Measurements from ENCODE around the gene GFRA1. TPM values are rescaled to one million over a fixed set of nuclear protein-coding genes. Genes with fewer than 3 reads are reported as not detected.

The GFRA1 gene
- total and polyA plus RNA-seq, 2 of the 4 experiments (the other 2 are of a cell fraction) = 9.1 to 9.3 TPM

GRCh38 chr10:116121640-116122525, 151.1 kb downstream of the GFRA1 start:
- H4K8ac ChIP-seq (ENCODE audit: low read depth in 2 of 2, low read length in 2 of 2) = no peak overlapping the region
- no peak overlapping the region for H3K27ac ChIP-seq (ENCODE audit: insufficient read depth, low read length)
- no TSS peak for BruUV-seq (replicated peaks)
- no peaks in the 10 kb centered on the region for H3K9me1 ChIP-seq (ENCODE audit: insufficient read depth, low read length)
- DNase-seq = no peak
- no peak overlapping the region for H2AK5ac ChIP-seq (ENCODE audit: low read depth, low read length)
- H3K27me3 ChIP-seq (ENCODE audit: control insufficient read depth, insufficient read depth, low read length) = no peaks in the 10 kb centered on the region
- H3K36me3 ChIP-seq (ENCODE audit: control insufficient read depth, insufficient read depth, low read length) = no peaks in the 10 kb centered on the region
- POLR2A ChIA-PET (ENCODE audit: unreplicated experiment) = interaction anchor here (0.7 kb wide), 1 partner anchor 136 kb away, joined by 4 read pairs; no protein-coding TSS in a partner anchor
- no peak overlapping the region for H3K56ac ChIP-seq (ENCODE audit: extremely low read depth, insufficient read depth, low read length)
- CTCF ChIA-PET = interaction anchor here (0.8 kb wide), 1 partner anchor 166 kb away, joined by 4 read pairs; no protein-coding TSS in a partner anchor
- H3K23ac ChIP-seq (ENCODE audit: low read depth, low read length) = no peak overlapping the region
- H3K14ac ChIP-seq (replicated peaks; ENCODE audit: low read depth, low read length) = no peak overlapping the region
- intact Hi-C loops (cut with micrococcal nuclease) = no loop called here
- H3K9me3 ChIP-seq (ENCODE audit: control insufficient read depth, insufficient read depth, low read length) = peaks cover 5% of the 10 kb centered on the region; the same call in 1 of the 2 replicates
- no peak overlapping the region for H2AK9ac ChIP-seq (replicated peaks; ENCODE audit: low read depth, low read length, poor library complexity)
- H2BK5ac ChIP-seq (ENCODE audit: low read depth, low read length, poor library complexity, severe bottlenecking) = no peak overlapping the region
- no peaks in the 10 kb centered on the region for H4K20me1 ChIP-seq (ENCODE audit: insufficient read depth, low read length)
- dilution Hi-C loops (cut with HindIII; ENCODE audit: low sequenced_read_pairs, unreplicated experiment) = no loop called here
- H3K4me3 ChIP-seq (ENCODE audit: insufficient read depth, low read depth, low read length) = no peak overlapping the region
- no peak for ATAC-seq (ENCODE audit: low read depth)
- H3K4ac ChIP-seq (ENCODE audit: low read depth, low read length) = no peak overlapping the region
- H2BK20ac ChIP-seq (ENCODE audit: low read depth, low read length) = no peak overlapping the region
- H3K4me1 ChIP-seq (ENCODE audit: control insufficient read depth, insufficient read depth, low read length) = no peaks in the 10 kb centered on the region
- in situ Hi-C loops (cut with MboI; ENCODE audit: low sequenced_read_pairs) = no loop called here
- TF ChIP-seq, protein P1, sequence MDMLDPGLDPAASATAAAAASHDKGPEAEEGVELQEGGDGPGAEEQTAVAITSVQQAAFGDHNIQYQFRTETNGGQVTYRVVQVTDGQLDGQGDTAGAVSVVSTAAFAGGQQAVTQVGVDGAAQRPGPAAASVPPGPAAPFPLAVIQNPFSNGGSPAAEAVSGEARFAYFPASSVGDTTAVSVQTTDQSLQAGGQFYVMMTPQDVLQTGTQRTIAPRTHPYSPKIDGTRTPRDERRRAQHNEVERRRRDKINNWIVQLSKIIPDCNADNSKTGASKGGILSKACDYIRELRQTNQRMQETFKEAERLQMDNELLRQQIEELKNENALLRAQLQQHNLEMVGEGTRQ (IDR thresholded peaks at IDR 0.05; ENCODE audit: low read depth, low read length) = no peak
- TF ChIP-seq, protein P2, sequence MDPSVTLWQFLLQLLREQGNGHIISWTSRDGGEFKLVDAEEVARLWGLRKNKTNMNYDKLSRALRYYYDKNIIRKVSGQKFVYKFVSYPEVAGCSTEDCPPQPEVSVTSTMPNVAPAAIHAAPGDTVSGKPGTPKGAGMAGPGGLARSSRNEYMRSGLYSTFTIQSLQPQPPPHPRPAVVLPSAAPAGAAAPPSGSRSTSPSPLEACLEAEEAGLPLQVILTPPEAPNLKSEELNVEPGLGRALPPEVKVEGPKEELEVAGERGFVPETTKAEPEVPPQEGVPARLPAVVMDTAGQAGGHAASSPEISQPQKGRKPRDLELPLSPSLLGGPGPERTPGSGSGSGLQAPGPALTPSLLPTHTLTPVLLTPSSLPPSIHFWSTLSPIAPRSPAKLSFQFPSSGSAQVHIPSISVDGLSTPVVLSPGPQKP (IDR thresholded peaks at IDR 0.05; ENCODE audit: borderline replicate concordance, low read depth, low read length) = no peak
- TF ChIP-seq SMC3 (IDR thresholded peaks at IDR 0.05; ENCODE audit: low read depth, low read length) (no peak), NFE2L2 (IDR thresholded peaks at IDR 0.05; ENCODE audit: low read depth, low read length) (no peak), CEBPB (IDR thresholded peaks at IDR 0.05; ENCODE audit: low read depth, low read length) (no peak), BHLHE40 (IDR thresholded peaks at IDR 0.05; ENCODE audit: low read depth, low read length) (no peak), RFX5 (IDR thresholded peaks at IDR 0.05; ENCODE audit: low read depth, low read length) (no peak)
- H2BK15ac ChIP-seq (ENCODE audit: low read depth, low read length) = no peak overlapping the region
- no peak overlapping the region for H3K18ac ChIP-seq (ENCODE audit: low read depth, low read length)
- no peak overlapping the region for H2BK120ac ChIP-seq (ENCODE audit: low read depth, low read length)
- no peak overlapping the region for H2AFZ ChIP-seq (replicated peaks; ENCODE audit: low read length, poor library complexity)
- no peak overlapping the region for H4K5ac ChIP-seq (ENCODE audit: low read depth, low read length)
- H3K9ac ChIP-seq (ENCODE audit: low read depth, low read length) = no peak overlapping the region
- 49% methylated on average over 3 of the region's 8 CpGs; no CpG with 5 or more reads in 1 of the 2 experiments for WGBS, 2 experiments (ENCODE audit: extremely low coverage in 2 of 2, insufficient read length in 1 of 2)
- no peak overlapping the region for H4K91ac ChIP-seq (ENCODE audit: insufficient read depth, low read depth, low read length)
- H3K79me1 ChIP-seq (ENCODE audit: low read depth in 1 of 2, low read length in 2 of 2) = no peaks in the 10 kb centered on the region
- no peak overlapping the region for H3K4me2 ChIP-seq (ENCODE audit: low read depth, low read length)
